Activated CD4-positive, alpha-beta T cell treated with anti-CD3 and anti-CD28 coated beads, Interleukin-2, amount 10 ng/mL, durations not matched to agents 7 days and 5 days (primary cell): Measurements from ENCODE around the gene TEN1. TPM values are rescaled to one million over a fixed set of nuclear protein-coding genes. Genes with fewer than 3 reads are reported as not detected.
A peak's percentile ranks its signal among the peaks of the same experiment; 100 is the strongest.

Experiments
- CTCF ChIA-PET: fragments of 350-600 bp; sonication (Branson Sonifier 250); formaldehyde crosslinking; loops from one replicate; lab custom pipeline; 2021; ENCODE audit warnings: antibody characterized with exemption; lab: Charles Lee
- POLR2A ChIA-PET: fragments of 350-600 bp; sonication (Branson Sonifier 250); formaldehyde crosslinking; loops from one replicate; lab custom pipeline; 2021; ENCODE audit warnings: antibody characterized with exemption; lab: Charles Lee
- DNase-seq: peaks from one replicate; pipeline ENCODE4 v3.0.0-alpha.2; 2020
- H3K27ac Mint-ChIP-seq: one replicate; pipeline ENCODE4 v1.8.0; 2021; ENCODE audit warnings: mild to moderate bottlenecking, moderate library complexity, mixed read lengths
- H3K27me3 Mint-ChIP-seq: one replicate; pipeline ENCODE4 v1.8.0; 2021; ENCODE audit warnings: mixed read lengths
- H3K36me3 Mint-ChIP-seq: one replicate; pipeline ENCODE4 v1.8.0; 2021; ENCODE audit warnings: low read depth, mixed read lengths
- H3K4me1 Mint-ChIP-seq: one replicate; pipeline ENCODE4 v1.8.0; 2021; ENCODE audit warnings: mixed read lengths
- H3K4me3 Mint-ChIP-seq: one replicate; pipeline ENCODE4 v1.8.0; 2021; ENCODE audit warnings: mild to moderate bottlenecking, moderate library complexity, mixed read lengths
- H3K9me3 Mint-ChIP-seq: one replicate; pipeline ENCODE4 v1.8.0; 2021; ENCODE audit warnings: mixed read lengths
- total RNA-seq, 2 experiments: library from RNA; stranded (reverse); gene quantifications; one replicate each; pipeline ENCODE4 v1.2.3, GENCODE V29; 2021

TEN1 gene
- total RNA-seq, 2 experiments from 2014 or later = 12.5 to 17.1 TPM

DNA sequence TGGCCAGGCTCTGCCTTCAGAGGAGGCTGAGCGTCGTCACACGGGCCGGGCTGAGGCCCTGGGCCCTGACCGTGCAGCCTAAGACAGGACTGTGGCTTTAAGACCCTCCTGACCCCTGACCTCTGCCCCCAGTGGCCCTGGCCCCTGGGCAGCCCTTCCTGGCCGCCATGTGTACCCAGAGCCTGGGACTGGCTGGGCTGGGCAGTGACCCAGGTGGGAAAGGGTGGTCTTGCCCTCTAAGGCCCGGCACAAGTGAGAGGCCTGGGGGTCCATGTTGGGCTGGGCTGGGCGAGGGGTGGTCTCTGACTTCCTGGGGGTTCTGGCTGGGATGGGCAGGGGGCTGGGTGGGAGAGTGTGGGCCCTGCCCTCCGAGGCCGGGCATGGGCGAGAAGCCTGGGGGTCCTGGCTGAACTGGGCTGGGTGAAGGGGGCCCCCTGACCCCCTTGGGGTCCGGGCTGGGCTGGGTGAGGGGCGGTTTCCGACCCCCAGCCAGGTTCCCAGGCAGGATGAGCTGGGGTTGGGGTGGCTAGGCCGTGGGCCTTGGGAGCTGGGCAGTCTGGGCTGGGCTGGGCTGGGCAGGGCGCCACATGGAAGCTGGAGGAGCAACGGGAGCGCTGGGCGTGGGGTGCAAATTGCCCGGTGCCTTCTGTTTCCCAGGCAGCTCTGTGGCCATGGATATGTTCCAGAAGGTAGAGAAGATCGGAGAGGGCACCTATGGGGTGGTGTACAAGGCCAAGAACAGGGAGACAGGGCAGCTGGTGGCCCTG lies 21.9 kb downstream of the TEN1 start, which contains the start of gene CDK3:
Gene CDK3, plus strand, starts transcription at position 101 of the 767 bp plus-strand sequence. Its CDS starts 571 bp downstream, at position 672.
- peaks cover 19% of the 10 kb centered on the region for H3K4me1 Mint-ChIP-seq
- no peak within 1 kb of the TSS for H3K4me3 Mint-ChIP-seq
- CTCF ChIA-PET = interaction anchor here (0.6 to 6.2 kb wide), 19 partner anchors 9 to 97 kb away, joined by 3 to 31 read pairs (median 3); partner anchors contain the start of gene FBF1
- H3K9me3 Mint-ChIP-seq = no peaks in the 10 kb centered on the region
- H3K27me3 Mint-ChIP-seq = no peaks in the 10 kb centered on the region
- no peaks in the 10 kb centered on the region for H3K36me3 Mint-ChIP-seq
- POLR2A ChIA-PET = no interaction called here
- DNase-seq = no peak
- no peak within 1 kb of the TSS for H3K27ac Mint-ChIP-seq

DNA sequence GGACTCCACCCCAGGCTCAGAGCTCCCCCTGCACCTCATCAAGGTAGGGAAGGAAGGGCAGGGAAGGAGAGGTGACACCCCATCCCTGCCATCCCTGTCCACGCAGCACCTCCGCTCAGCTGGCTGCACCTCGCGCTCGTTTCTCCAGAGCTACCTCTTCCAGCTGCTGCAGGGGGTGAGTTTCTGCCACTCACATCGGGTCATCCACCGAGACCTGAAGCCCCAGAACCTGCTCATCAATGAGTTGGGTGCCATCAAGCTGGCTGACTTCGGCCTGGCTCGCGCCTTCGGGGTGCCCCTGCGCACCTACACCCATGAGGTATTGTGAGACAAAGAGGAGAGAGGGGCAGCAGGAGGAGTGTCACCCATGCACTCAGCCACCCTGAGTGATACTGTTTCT lies 23.1 kb downstream of the TEN1 start:
- Mint-ChIP-seq H3K9me3 (no peaks in the 10 kb centered on the region), H3K27me3 (no peaks in the 10 kb centered on the region), H3K4me1 (peaks cover 12% of the 10 kb centered on the region), H3K4me3 (no peak overlapping the region), H3K27ac (no peak overlapping the region), H3K36me3 (no peaks in the 10 kb centered on the region)
- ChIA-PET POLR2A (no interaction called here), CTCF (interaction anchor here (0.6 to 5.1 kb wide), 9 partner anchors 8 to 297 kb away, joined by 3 to 29 read pairs (median 4); partner anchors contain the start of gene MRPL38)
- DNase-seq = no peak

DNA sequence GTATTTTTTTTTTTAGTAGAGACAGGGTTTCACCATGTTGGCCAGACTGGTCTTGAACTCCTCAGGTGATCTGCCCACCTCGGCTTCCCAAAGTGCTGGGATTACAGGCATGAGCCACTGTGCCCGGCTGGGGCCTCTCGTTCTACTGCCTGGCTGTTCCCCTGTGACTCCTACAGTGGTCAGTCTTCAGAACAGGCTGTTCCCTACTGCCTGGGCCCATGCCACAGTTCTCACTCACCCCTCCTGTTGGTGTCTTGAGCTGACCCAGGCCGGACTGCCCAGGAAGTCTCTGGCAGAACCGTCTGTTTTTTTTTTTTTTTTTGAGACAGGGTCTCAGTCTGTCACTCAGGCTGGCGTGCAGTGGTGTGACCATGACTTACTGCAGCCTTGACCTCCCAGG lies 24.9 kb downstream of the TEN1 start:
- H3K4me3 Mint-ChIP-seq = no peak overlapping the region
- ChIA-PET CTCF (interaction anchor here (0.7 to 4.3 kb wide), 6 partner anchors 10 to 640 kb away, joined by 3 to 27 read pairs (median 5); partner anchors contain the start of gene MRPL38), POLR2A (interaction anchor here (0.6 kb wide), 2 partner anchors 159 to 1451 kb away, joined by 3 to 8 read pairs; no protein-coding TSS in a partner anchor)
- H3K9me3 Mint-ChIP-seq = no peaks in the 10 kb centered on the region
- no peaks in the 10 kb centered on the region for H3K36me3 Mint-ChIP-seq
- H3K27me3 Mint-ChIP-seq = no peaks in the 10 kb centered on the region
- no peak overlapping the region for H3K27ac Mint-ChIP-seq
- DNase-seq = no peak
- peaks cover 2% of the 10 kb centered on the region for H3K4me1 Mint-ChIP-seq

DNA sequence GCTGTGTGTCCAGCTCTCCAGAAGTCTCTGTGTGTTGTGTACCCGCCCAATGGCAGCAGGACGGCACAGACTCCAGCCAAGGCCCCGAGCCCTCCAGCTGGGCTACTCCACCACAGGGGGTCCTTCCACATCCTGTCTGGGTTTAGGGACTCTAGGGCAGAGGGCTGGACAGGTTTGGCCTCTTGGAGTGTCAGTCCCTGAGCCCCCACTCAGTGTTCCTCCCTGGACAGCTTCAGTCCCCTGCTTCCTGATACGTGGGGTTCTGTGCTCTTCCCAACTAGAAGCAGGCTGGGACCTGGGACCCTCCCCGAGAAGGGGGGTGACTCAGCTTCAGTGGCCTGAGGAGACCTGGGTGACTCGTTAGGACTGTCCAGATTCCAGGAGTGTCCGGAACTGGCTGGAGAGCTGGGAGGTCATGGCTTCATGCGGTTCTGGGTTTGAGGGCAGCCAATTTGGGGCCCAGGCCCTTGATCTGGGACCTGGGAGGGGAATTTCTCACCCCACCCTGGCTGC lies 25.8 kb downstream of the TEN1 start:
- POLR2A ChIA-PET = interaction anchor here (0.6 kb wide), 1 partner anchor 1450 kb away, joined by 8 read pairs; no protein-coding TSS in a partner anchor
- H3K27ac Mint-ChIP-seq = no peak overlapping the region
- CTCF ChIA-PET = interaction anchor here (0.8 to 4.3 kb wide), 12 partner anchors 8 to 140 kb away, joined by 3 to 27 read pairs (median 5); partner anchors contain the start of gene MRPL38

DNA sequence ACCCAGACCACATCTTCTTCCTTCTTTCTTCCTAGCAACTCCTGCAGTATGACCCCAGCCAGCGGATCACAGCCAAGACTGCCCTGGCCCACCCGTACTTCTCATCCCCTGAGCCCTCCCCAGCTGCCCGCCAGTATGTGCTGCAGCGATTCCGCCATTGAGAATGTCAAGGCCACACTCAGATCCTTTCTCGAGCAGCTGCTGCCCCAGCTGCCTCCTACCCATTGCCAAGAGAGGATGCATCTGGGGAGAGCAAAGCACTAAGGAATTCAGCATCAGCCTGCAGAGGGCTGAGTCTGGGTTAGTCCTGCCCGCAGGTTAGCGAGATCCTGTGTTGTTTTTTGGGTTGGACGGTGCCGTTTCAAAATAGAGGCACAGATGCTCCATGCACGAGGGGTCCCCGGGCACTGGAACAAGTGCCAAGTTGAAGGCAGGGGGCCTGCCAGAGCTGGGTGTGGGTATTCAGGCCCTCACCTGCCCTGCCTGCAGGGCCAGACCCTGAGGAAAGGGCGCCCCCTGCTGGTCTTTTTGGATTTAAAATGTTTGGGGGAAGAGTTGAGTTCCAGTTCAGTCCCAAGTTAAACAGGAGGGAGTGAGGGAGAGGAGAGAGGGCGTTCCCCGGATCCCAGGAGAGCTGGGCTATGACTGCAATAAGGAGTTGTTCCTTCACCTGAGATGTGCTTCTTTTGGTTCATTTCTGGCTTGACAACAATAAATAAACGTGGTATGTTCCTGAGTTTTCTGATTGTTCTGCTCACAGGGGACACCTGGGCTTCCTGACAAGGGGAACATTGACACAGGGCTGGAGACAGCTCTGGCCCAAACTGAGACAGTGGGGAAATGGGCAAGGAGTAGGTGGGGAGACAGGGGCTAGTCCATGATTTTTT lies 26.5 kb downstream of the TEN1 start:
- POLR2A ChIA-PET = no interaction called here
- CTCF ChIA-PET = interaction anchor here (0.6 to 4.3 kb wide), 15 partner anchors 9 to 380 kb away, joined by 3 to 27 read pairs (median 4); partner anchors contain the start of gene MRPL38
- no peak overlapping the region for H3K4me3 Mint-ChIP-seq
- H3K36me3 Mint-ChIP-seq = no peaks in the 10 kb centered on the region
- no peak overlapping the region for H3K27ac Mint-ChIP-seq
- no peaks in the 10 kb centered on the region for H3K9me3 Mint-ChIP-seq
- peak; percentile 90 for DNase-seq
- peaks cover 2% of the 10 kb centered on the region for H3K4me1 Mint-ChIP-seq
- no peaks in the 10 kb centered on the region for H3K27me3 Mint-ChIP-seq

More for the DNA sequence above, 25.8 kb downstream of the TEN1 start:
- Mint-ChIP-seq H3K4me3 (no peak overlapping the region), H3K9me3 (no peaks in the 10 kb centered on the region), H3K36me3 (no peaks in the 10 kb centered on the region), H3K27me3 (no peaks in the 10 kb centered on the region), H3K4me1 (peaks cover 2% of the 10 kb centered on the region)
- no peak for DNase-seq

DNA sequence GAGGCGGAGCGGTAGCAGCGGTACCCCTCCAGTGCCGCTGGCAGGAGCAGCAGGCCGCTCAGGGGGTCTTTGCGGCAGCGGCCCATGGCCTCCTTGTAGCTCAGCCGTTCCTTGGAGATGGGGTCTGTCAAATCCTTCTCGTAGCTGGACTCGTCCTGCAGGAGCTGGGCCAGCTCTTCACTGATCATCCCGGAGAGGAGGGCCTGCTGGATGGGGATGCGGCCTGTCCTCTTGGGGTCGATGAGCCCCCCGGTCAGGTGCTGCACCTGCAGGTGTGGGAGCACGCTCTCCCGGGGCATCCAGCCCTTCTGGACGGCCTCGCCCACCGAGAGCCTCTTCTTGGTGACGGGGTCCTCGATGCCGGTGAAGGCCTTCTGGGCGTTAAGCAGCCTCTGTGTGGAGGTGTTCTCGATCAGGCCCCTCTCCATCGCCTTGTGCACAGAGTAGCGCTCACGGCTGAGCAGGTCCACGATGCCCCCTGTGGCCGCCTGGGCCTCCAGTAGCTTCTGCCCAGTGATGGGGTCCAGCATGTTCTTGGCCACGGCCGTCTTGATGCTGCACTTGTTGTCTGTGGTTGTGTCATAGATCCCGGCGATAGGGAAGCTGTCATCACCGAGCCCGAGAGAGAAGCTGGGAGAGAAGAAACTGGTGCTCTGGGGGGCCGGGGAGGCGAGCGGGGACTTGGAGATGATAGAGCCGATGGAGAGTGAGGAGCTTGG lies 28.2 kb downstream of the TEN1 start:
- POLR2A ChIA-PET = no interaction called here
- DNase-seq = no peak
- Mint-ChIP-seq H3K4me1 (peaks cover 2% of the 10 kb centered on the region), H3K9me3 (no peaks in the 10 kb centered on the region), H3K27me3 (no peaks in the 10 kb centered on the region), H3K36me3 (no peaks in the 10 kb centered on the region), H3K4me3 (no peak overlapping the region), H3K27ac (peak overlapping the region; percentile 44)
- CTCF ChIA-PET = interaction anchor here (1.3 to 5.0 kb wide), 4 partner anchors 7 to 102 kb away, joined by 3 to 29 read pairs (median 10); partner anchors contain the start of genes CDK3 and MRPL38

DNA sequence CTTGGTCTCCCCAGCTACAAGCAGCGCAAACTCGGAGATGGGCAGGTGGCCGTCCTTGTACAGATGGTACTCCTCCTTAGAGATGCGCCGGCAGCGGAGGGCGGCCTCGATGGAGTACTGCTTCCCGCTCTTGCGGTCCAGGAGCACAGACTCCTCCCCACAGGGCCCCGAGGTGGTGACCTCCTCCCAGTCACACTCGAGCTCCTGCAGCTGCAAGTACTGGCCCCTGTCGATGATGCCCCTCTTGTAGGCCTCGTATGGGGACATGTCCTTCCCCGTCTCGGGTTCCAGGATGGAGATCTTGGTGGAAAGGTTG lies 28.8 kb downstream of the TEN1 start:
- Mint-ChIP-seq H3K27me3 (no peaks in the 10 kb centered on the region), H3K27ac (no peak overlapping the region), H3K9me3 (no peaks in the 10 kb centered on the region), H3K4me3 (no peak overlapping the region), H3K4me1 (peaks cover 2% of the 10 kb centered on the region), H3K36me3 (no peaks in the 10 kb centered on the region)
- CTCF ChIA-PET = interaction anchor here (0.6 to 5.0 kb wide), 5 partner anchors 7 to 336 kb away, joined by 3 to 29 read pairs (median 7); partner anchors contain the start of genes CDK3 and MRPL38
- no peak for DNase-seq
- POLR2A ChIA-PET = no interaction called here

DNA sequence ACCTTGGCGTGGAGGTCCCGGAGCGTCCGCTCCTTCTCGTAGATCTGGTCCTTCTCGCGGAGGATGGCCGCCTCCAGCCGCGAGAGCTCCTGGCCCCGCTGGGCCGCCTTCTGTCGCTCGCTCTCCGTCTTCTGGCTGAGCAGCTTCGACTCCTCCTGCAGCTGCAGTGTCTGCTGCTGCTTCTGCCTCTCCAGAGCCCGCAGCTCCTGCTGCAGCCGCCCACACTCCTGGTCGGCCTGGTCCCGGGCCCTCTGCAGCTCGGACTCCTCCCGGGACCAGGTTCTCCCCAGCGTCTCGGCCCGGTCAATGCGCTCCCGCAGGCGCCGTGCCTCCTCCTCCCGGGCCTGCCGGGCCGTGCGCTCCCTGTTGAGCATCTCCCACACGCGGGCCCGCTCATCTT lies 29.2 kb downstream of the TEN1 start:
- no peaks in the 10 kb centered on the region for H3K36me3 Mint-ChIP-seq
- H3K27me3 Mint-ChIP-seq = no peaks in the 10 kb centered on the region
- no peak for DNase-seq
- H3K9me3 Mint-ChIP-seq = no peaks in the 10 kb centered on the region
- H3K4me3 Mint-ChIP-seq = no peak overlapping the region
- peaks cover 2% of the 10 kb centered on the region for H3K4me1 Mint-ChIP-seq
- peak overlapping the region; percentile 9 for H3K27ac Mint-ChIP-seq
- ChIA-PET POLR2A (no interaction called here), CTCF (interaction anchor here (0.6 to 5.0 kb wide), 6 partner anchors 8 to 335 kb away, joined by 3 to 29 read pairs (median 5); partner anchors contain the start of genes CDK3, GALK1 and MRPL38)

DNA sequence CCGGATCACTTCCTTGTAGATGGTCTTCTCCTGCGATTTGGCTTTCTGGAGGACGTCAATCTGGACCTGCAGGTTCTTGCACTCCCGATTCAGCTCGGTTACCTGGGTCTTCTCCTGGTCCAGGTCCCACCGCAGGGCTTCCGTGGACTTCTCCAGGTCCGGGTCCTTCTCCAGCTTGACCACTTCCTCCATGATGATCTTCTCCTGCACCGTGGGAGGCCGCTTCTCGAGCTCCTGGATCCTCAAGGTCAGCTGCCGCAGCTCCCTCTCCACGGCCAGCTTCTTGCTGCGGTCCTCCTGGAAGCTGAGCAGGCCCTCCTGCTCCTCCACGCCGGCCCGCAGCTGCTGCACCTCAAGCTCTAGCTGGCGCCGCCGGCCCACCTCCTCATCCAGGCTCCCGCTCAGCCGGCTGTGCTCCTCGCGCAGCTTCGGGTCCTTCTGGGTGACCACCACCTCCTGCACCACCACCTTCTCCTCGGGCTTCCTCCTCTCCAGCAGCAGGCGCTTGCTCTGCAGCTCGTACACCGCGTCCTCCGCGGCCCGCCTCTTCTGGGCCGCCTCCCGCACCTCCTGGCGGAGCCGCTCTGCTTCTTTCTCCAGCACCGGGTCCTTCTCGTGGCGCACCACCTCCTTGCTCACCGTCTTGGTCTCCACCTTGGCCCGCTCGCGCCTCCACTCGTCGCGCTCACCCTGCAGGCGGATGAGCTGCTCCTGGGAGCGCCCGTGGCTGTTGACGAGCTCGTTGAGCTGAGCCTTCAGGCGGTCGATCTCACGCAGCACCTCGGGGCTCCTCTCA lies 29.8 kb downstream of the TEN1 start:
- DNase-seq = no peak
- CTCF ChIA-PET = interaction anchor here (0.6 to 5.0 kb wide), 5 partner anchors 8 to 427 kb away, joined by 3 to 29 read pairs (median 5); partner anchors contain the start of genes CDK3, GALK1 and MRPL38
- POLR2A ChIA-PET = interaction anchor here (0.6 kb wide), 1 partner anchor 231 kb away, joined by 3 read pairs; no protein-coding TSS in a partner anchor
- Mint-ChIP-seq H3K4me1 (peaks cover 2% of the 10 kb centered on the region), H3K4me3 (no peak overlapping the region), H3K36me3 (no peaks in the 10 kb centered on the region), H3K27ac (no peak overlapping the region), H3K9me3 (no peaks in the 10 kb centered on the region), H3K27me3 (no peaks in the 10 kb centered on the region)

DNA sequence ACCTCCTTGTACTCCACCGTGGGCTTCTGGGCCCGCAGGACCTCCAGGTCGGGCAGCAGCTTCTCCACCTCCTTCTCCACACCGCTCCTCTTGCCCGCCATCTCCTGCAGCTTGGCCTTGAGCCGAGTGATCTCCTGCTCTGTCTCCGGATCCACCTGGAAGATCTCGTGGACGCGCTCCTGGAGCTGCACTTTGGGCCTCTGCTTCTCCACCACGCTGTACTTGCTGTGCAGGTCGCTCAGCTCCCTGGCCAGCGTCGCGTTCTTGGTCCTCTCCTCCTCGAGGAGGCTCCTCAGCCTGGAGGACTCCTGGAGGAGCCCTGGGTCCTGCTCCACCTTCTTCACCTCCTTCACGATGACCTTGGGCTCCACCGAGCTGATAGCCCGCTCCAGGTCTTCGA lies 30.4 kb downstream of the TEN1 start:
- POLR2A ChIA-PET = no interaction called here
- H3K9me3 Mint-ChIP-seq = no peaks in the 10 kb centered on the region

More for the DNA sequence above, 30.4 kb downstream of the TEN1 start:
- no peaks in the 10 kb centered on the region for H3K27me3 Mint-ChIP-seq
- peaks cover 7% of the 10 kb centered on the region for H3K4me1 Mint-ChIP-seq
- H3K27ac Mint-ChIP-seq = no peak overlapping the region
- CTCF ChIA-PET = interaction anchor here (0.6 to 5.0 kb wide), 4 partner anchors 9 to 428 kb away, joined by 3 to 29 read pairs (median 9); partner anchors contain the start of genes CDK3 and MRPL38
- H3K4me3 Mint-ChIP-seq = no peak overlapping the region
- DNase-seq = no peak
- no peaks in the 10 kb centered on the region for H3K36me3 Mint-ChIP-seq
